ENCODE results near the gene BRINP1.

Gene BRINP1

GRCh38 chr9:119339056-119339455 lies 30.2 kb downstream of the BRINP1 start:
- no peak for DNase-seq

- DNase-seq: no peak
Observed at GRCh38 chr9:119337573-119337972, 31.7 kb downstream of the BRINP1 start.

- DNase-seq: no peak
Observed at GRCh38 chr9:119334745-119335144, 34.5 kb downstream of the BRINP1 start.

- DNase-seq: no peak
Observed at GRCh38 chr9:119333507-119334229, 35.6 kb downstream of the BRINP1 start.

- no peak for DNase-seq
Observed at GRCh38 chr9:119332522-119332921, 36.7 kb downstream of the BRINP1 start.

GRCh38 chr9:119322184-119322583 lies 47.1 kb downstream of the BRINP1 start:
- DNase-seq: no peak

- no peak for DNase-seq
Observed at GRCh38 chr9:119318371-119318770, 50.9 kb downstream of the BRINP1 start.

GRCh38 chr9:119313846-119314245 lies 55.4 kb downstream of the BRINP1 start:
- DNase-seq: no peak

GRCh38 chr9:119310741-119311140 lies 58.5 kb downstream of the BRINP1 start:
- DNase-seq: no peak

- DNase-seq: no peak
Observed at GRCh38 chr9:119307471-119307870, 61.8 kb downstream of the BRINP1 start.

GRCh38 chr9:119304555-119304954 lies 64.7 kb downstream of the BRINP1 start:
- DNase-seq: no peak

GRCh38 chr9:119302988-119303698 lies 66.1 kb downstream of the BRINP1 start:
- DNase-seq: no peak

- DNase-seq: no peak
Observed at GRCh38 chr9:119298076-119298853, 71.0 kb downstream of the BRINP1 start.

GRCh38 chr9:119291554-119291953 lies 77.7 kb downstream of the BRINP1 start:
- DNase-seq: no peak

GRCh38 chr9:119289740-119290433 lies 79.3 kb downstream of the BRINP1 start:
- peak; percentile 57 for DNase-seq

- no peak for DNase-seq
Observed at GRCh38 chr9:119284587-119285337, 84.5 kb downstream of the BRINP1 start.

GRCh38 chr9:119284118-119284517 lies 85.1 kb downstream of the BRINP1 start:
- DNase-seq: no peak

- no peak for DNase-seq
Observed at GRCh38 chr9:119283078-119283794, 86.0 kb downstream of the BRINP1 start.

GRCh38 chr9:119282476-119283077 lies 86.7 kb downstream of the BRINP1 start:
- no peak for DNase-seq

GRCh38 chr9:119280740-119281485 lies 88.3 kb downstream of the BRINP1 start:
- DNase-seq: no peak

All from hematopoietic multipotent progenitor cell treated with erythropoietin and hydrocortisone succinate and interleukin-3 and kit ligand, for 8 days (in vitro differentiated cells).